B cell (primary cell): ENCODE results near the gene TEPSIN.

Source experiments
- EZH2 ChIP-seq: IDR thresholded peaks from 2 replicates; pipeline ENCODE4 v1.6.1; 2012; ENCODE audit warnings: borderline replicate concordance, low read depth, mild to moderate bottlenecking, moderate library complexity, low read length; ENCODE audit not compliant: insufficient read depth, poor library complexity, severe bottlenecking
- TF ChIP-seq, protein P1 (sequence below): fragments of 200-600 bp; IDR thresholded peaks from one replicate; pipeline ENCODE4 v1.8.0; 2022; ENCODE audit warnings: antibody characterized with exemption, mild to moderate bottlenecking

DNA sequence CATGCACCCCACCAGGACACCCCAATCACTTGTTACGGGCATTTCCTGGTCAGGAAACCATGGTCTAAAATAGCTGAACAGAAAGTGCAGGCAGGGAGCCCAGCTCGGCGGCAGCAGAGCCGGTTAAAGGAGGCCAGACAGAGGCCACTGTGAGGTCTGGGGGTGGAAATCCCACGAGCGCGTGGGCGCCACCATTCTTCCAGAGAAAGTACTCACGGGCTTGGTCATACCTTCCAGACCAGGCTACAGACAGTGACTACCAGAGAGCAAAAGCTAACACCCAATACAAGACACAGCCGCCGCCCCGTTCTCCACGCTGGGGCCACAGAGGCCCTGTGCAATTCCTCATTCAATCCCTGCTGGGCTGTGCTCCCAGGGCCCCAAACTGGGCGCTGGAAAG lies 28.0 kb downstream of the TEPSIN start:
- TF ChIP-seq, protein P1, sequence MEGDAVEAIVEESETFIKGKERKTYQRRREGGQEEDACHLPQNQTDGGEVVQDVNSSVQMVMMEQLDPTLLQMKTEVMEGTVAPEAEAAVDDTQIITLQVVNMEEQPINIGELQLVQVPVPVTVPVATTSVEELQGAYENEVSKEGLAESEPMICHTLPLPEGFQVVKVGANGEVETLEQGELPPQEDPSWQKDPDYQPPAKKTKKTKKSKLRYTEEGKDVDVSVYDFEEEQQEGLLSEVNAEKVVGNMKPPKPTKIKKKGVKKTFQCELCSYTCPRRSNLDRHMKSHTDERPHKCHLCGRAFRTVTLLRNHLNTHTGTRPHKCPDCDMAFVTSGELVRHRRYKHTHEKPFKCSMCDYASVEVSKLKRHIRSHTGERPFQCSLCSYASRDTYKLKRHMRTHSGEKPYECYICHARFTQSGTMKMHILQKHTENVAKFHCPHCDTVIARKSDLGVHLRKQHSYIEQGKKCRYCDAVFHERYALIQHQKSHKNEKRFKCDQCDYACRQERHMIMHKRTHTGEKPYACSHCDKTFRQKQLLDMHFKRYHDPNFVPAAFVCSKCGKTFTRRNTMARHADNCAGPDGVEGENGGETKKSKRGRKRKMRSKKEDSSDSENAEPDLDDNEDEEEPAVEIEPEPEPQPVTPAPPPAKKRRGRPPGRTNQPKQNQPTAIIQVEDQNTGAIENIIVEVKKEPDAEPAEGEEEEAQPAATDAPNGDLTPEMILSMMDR, result no peak
- TF ChIP-seq EZH2, result no peak
